ENCODE results near the gene CFAP298.

DNA sequence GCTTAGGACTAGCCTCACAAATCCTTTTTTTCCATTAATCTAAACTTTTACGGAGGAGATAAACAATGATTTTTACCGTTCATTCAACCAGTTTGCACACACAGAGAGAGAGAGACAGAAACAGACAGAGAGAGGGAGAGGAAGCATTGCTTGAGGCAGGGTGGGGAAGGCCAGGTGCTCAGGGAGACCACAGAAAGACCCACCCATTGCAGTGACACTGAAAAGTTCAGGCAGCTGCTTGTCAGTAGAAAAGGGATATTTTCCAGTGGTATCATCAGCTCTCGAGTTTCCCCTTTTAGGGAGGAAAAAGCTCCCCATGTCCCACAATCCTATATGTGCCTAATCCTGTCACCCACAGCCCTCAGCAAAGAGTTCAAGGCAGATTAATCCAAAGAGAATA, 54.1 kb downstream of the CFAP298 start:
- TF ChIP-seq, protein P1, sequence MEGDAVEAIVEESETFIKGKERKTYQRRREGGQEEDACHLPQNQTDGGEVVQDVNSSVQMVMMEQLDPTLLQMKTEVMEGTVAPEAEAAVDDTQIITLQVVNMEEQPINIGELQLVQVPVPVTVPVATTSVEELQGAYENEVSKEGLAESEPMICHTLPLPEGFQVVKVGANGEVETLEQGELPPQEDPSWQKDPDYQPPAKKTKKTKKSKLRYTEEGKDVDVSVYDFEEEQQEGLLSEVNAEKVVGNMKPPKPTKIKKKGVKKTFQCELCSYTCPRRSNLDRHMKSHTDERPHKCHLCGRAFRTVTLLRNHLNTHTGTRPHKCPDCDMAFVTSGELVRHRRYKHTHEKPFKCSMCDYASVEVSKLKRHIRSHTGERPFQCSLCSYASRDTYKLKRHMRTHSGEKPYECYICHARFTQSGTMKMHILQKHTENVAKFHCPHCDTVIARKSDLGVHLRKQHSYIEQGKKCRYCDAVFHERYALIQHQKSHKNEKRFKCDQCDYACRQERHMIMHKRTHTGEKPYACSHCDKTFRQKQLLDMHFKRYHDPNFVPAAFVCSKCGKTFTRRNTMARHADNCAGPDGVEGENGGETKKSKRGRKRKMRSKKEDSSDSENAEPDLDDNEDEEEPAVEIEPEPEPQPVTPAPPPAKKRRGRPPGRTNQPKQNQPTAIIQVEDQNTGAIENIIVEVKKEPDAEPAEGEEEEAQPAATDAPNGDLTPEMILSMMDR (IDR thresholded peaks at IDR 0.05) = no peak
- no peak for TF ChIP-seq POLR2A (IDR thresholded peaks at IDR 0.05)

All from uterus (tissue), 2 donors.